ENCODE data around the gene DDT.
A peak's percentile ranks its signal among the peaks of the same experiment; 100 is the strongest.
"Not testable (repeated sequence)": the region's sequence is repeated elsewhere in the genome, so short reads cannot be mapped to it uniquely, and the experiment has no call there.

DDT gene

GRCh38 chr22:23974836-23975352 lies 653 bp upstream of the DDT start:
- peaks cover 12 to 20% of the 10 kb centered on the region in 2 donors for H3K36me3 Mint-ChIP-seq

GRCh38 chr22:23971927-23972326 lies 2.3 kb downstream of the DDT start:
- H3K27me3 Mint-ChIP-seq; H3K27ac Mint-ChIP-seq; ATAC-seq (replicated peaks); H3K9me3 Mint-ChIP-seq; DNase-seq: not testable (repeated sequence)
- H3K4me3 Mint-ChIP-seq, result peak overlapping the region; percentile 28 to 37
- peaks cover 22 to 29% of the 10 kb centered on the region in 2 donors for H3K36me3 Mint-ChIP-seq
- peaks cover 17 to 23% of the 10 kb centered on the region in 2 donors for H3K4me1 Mint-ChIP-seq

More at GRCh38 chr22:23974836-23975352, 653 bp upstream of the DDT start:
- H3K9me3 Mint-ChIP-seq, DNase-seq, H3K27me3 Mint-ChIP-seq, H3K27ac Mint-ChIP-seq, H3K4me3 Mint-ChIP-seq: not testable (repeated sequence)
- peaks cover 10 to 21% of the 10 kb centered on the region in 2 donors for H3K4me1 Mint-ChIP-seq
- peak; percentile 71 for ATAC-seq (replicated peaks)

- H3K4me1 Mint-ChIP-seq, result peaks cover 17 to 23% of the 10 kb centered on the region in 2 donors
- ATAC-seq (replicated peaks) (no peak), DNase-seq (no peak)
- peaks cover 22 to 29% of the 10 kb centered on the region in 2 donors for H3K36me3 Mint-ChIP-seq
- H3K27me3 Mint-ChIP-seq, result no peaks in the 10 kb centered on the region
- no peak overlapping the region for H3K27ac Mint-ChIP-seq
- H3K4me3 Mint-ChIP-seq, result no peak overlapping the region
- no peaks in the 10 kb centered on the region for H3K9me3 Mint-ChIP-seq
Measured at GRCh38 chr22:23970816-23971486, 3.3 kb downstream of the DDT start.

GRCh38 chr22:23970201-23970641 lies 4.0 kb downstream of the DDT start:
- H3K27me3 Mint-ChIP-seq, result no peaks in the 10 kb centered on the region
- peak overlapping the region in 1 of 2 donors; percentile 4 for H3K4me3 Mint-ChIP-seq
- H3K27ac Mint-ChIP-seq, result no peak overlapping the region
- peaks cover 17 to 23% of the 10 kb centered on the region in 2 donors for H3K4me1 Mint-ChIP-seq
- DNase-seq (no peak), ATAC-seq (replicated peaks) (no peak)
- H3K36me3 Mint-ChIP-seq, result peaks cover 22 to 29% of the 10 kb centered on the region in 2 donors
- H3K9me3 Mint-ChIP-seq, result no peaks in the 10 kb centered on the region

- Mint-ChIP-seq H3K27me3 (no peaks in the 10 kb centered on the region), H3K4me3 (no peak overlapping the region), H3K4me1 (peaks cover 17 to 23% of the 10 kb centered on the region in 2 donors), H3K27ac (peak overlapping the region; percentile 27), H3K9me3 (no peaks in the 10 kb centered on the region), H3K36me3 (peaks cover 22 to 29% of the 10 kb centered on the region in 2 donors)
- ATAC-seq (replicated peaks) (no peak), DNase-seq (no peak)
Measured at GRCh38 chr22:23969071-23969470, 5.2 kb downstream of the DDT start.

GRCh38 chr22:23966568-23966967 lies 7.7 kb downstream of the DDT start, which contains the start of gene DDTL:
TSS of gene DDTL (plus strand) at chr22:23966888. CDS start at chr22:23966915, 27 bp downstream.
- H3K4me3 Mint-ChIP-seq, H3K27me3 Mint-ChIP-seq, H3K27ac Mint-ChIP-seq, H3K9me3 Mint-ChIP-seq, DNase-seq: not testable (repeated sequence)
- peaks cover 18 to 25% of the 10 kb centered on the region in 2 donors for H3K36me3 Mint-ChIP-seq
- ATAC-seq (replicated peaks), result peak; percentile 95 to 98
- peaks cover 13 to 18% of the 10 kb centered on the region in 2 donors for H3K4me1 Mint-ChIP-seq

- H3K9me3 Mint-ChIP-seq, H3K4me3 Mint-ChIP-seq, H3K27me3 Mint-ChIP-seq, DNase-seq, H3K27ac Mint-ChIP-seq: not testable (repeated sequence)
- peaks cover 18 to 21% of the 10 kb centered on the region in 2 donors for H3K36me3 Mint-ChIP-seq
- H3K4me1 Mint-ChIP-seq, result peaks cover 13 to 14% of the 10 kb centered on the region in 2 donors
- ATAC-seq (replicated peaks), result peak; percentile 70
Measured at GRCh38 chr22:23966094-23966493, 8.1 kb downstream of the DDT start.

GRCh38 chr22:23961084-23961771 lies 13.0 kb downstream of the DDT start, which contains the start of gene GSTT2B:
TSS of gene GSTT2B (minus strand) at chr22:23961195. CDS start at chr22:23961131, 64 bp downstream.
- not testable (repeated sequence) for DNase-seq, H3K36me3 Mint-ChIP-seq, H3K4me1 Mint-ChIP-seq, H3K27ac Mint-ChIP-seq, H3K27me3 Mint-ChIP-seq, H3K9me3 Mint-ChIP-seq, H3K4me3 Mint-ChIP-seq
- peak in 1 of 2 donors; percentile 4 for ATAC-seq (replicated peaks)

GRCh38 chr22:23956301-23956900 lies 17.8 kb downstream of the DDT start:
- not testable (repeated sequence) for H3K36me3 Mint-ChIP-seq, H3K9me3 Mint-ChIP-seq, H3K27me3 Mint-ChIP-seq, H3K4me1 Mint-ChIP-seq
- peak overlapping the region; percentile 15 for H3K27ac Mint-ChIP-seq
- peak overlapping the region in 1 of 2 donors; percentile 44 for H3K4me3 Mint-ChIP-seq
- ATAC-seq (replicated peaks) (peak; percentile 92 to 95), DNase-seq (peak; percentile 70)

GRCh38 chr22:23955886-23956285 lies 18.4 kb downstream of the DDT start:
- H3K9me3 Mint-ChIP-seq; H3K4me3 Mint-ChIP-seq; H3K27ac Mint-ChIP-seq; ATAC-seq (replicated peaks); H3K4me1 Mint-ChIP-seq; DNase-seq; H3K36me3 Mint-ChIP-seq; H3K27me3 Mint-ChIP-seq: not testable (repeated sequence)

- H3K4me1 Mint-ChIP-seq; H3K27me3 Mint-ChIP-seq; H3K9me3 Mint-ChIP-seq; H3K36me3 Mint-ChIP-seq; DNase-seq; ATAC-seq (replicated peaks); H3K4me3 Mint-ChIP-seq; H3K27ac Mint-ChIP-seq: not testable (repeated sequence)
Measured at GRCh38 chr22:23954991-23955305, 19.3 kb downstream of the DDT start.

- ATAC-seq (replicated peaks); H3K9me3 Mint-ChIP-seq; H3K4me1 Mint-ChIP-seq; H3K4me3 Mint-ChIP-seq; H3K36me3 Mint-ChIP-seq; H3K27me3 Mint-ChIP-seq; DNase-seq; H3K27ac Mint-ChIP-seq: not testable (repeated sequence)
Measured at GRCh38 chr22:23954193-23954990, 19.8 kb downstream of the DDT start.

GRCh38 chr22:23953485-23953884 lies 20.8 kb downstream of the DDT start:
- not testable (repeated sequence) for ATAC-seq (replicated peaks); H3K36me3 Mint-ChIP-seq; H3K9me3 Mint-ChIP-seq; H3K27me3 Mint-ChIP-seq; H3K4me3 Mint-ChIP-seq; DNase-seq; H3K27ac Mint-ChIP-seq; H3K4me1 Mint-ChIP-seq
